H1 (cell line): ENCODE results near the gene R3HDM4. TPM values are rescaled to one million over a fixed set of nuclear protein-coding genes. Genes with fewer than 3 reads are reported as not detected.

Source experiments
- ASH2L ChIP-seq: fragments of 200-600, 300-600 bp; sonication (generic); IDR thresholded peaks from one replicate; pipeline ENCODE4 v1.7.1; 2017; ENCODE audit warnings: low read length
- CEBPB ChIP-seq: IDR thresholded peaks from 2 replicates; pipeline ENCODE4 v1.6.1; 2012; ENCODE audit warnings: low read depth, low read length
- CREB1 ChIP-seq: IDR thresholded peaks from 2 replicates; pipeline ENCODE4 v1.6.1; 2012; ENCODE audit warnings: inconsistent platforms
- CTBP2 ChIP-seq: IDR thresholded peaks from 2 replicates; pipeline ENCODE4 v1.7.0; 2011; ENCODE audit warnings: borderline replicate concordance, mild to moderate bottlenecking, moderate library complexity, mixed read lengths, low read length; ENCODE audit not compliant: insufficient read depth, insufficient read length
- JUND ChIP-seq: IDR thresholded peaks from 2 replicates; pipeline ENCODE4 v1.6.1; 2011; ENCODE audit warnings: mild to moderate bottlenecking, improper control_type of control experiment, low read length
- KDM1A ChIP-seq: fragments of 200-600, 300-600 bp; sonication (generic); IDR thresholded peaks from 2 replicates; pipeline ENCODE4 v1.7.1; 2016; ENCODE audit warnings: mild to moderate bottlenecking, low read length, borderline replicate concordance
- NRF1 ChIP-seq: IDR thresholded peaks from 2 replicates; pipeline ENCODE4 v1.6.1; 2011; ENCODE audit warnings: mild to moderate bottlenecking, low read depth, low read length, improper control_type of control experiment
- POLR2AphosphoS5 ChIP-seq: IDR thresholded peaks from 2 replicates; pipeline ENCODE4 v1.6.1; 2011; ENCODE audit warnings: low read depth, low read length
- SRF ChIP-seq: IDR thresholded peaks from 2 replicates; pipeline ENCODE4 v1.6.1; 2011; ENCODE audit warnings: mild to moderate bottlenecking, low read depth, low read length, moderate library complexity
- polyA plus RNA-seq, 7 experiments: library from polyadenylated mRNA; depleted of rRNA in 3 of 7; stranded (reverse) in 5 of 7; unstranded in 2 of 7; fragments of >200 nt in 5 of 7; fragments of 200-250 nt in 2 of 7; gene quantifications; 1 replicate in 5 of 7; 2 replicates in 1 of 7; 4 replicates in 1 of 7; pipeline versions ENCODE4 v1.2.1 to v1.2.3, GENCODE V29; 2011 to 2013; ENCODE audit warnings: missing spikeins in 2 of 7, mixed read lengths in 2 of 7
- total RNA-seq: library from RNA; stranded (reverse); fragmentation: NEBNext Ultra II Directional; extraction: Animal tissue kit (Norgen Biotek cat#: 25700); gene quantifications from 2 replicates; pipeline ENCODE4 v1.2.1, GENCODE V29; 2021
- TF ChIP-seq, protein P1 (sequence below): fragments of 300-600 bp; sonication (generic); IDR thresholded peaks from 2 replicates; pipeline ENCODE4 v1.7.1; 2012; ENCODE audit warnings: low read length, moderate library complexity, mild to moderate bottlenecking, inconsistent platforms; ENCODE audit not compliant: insufficient replicate concordance
- TF ChIP-seq, protein P2 (sequence below): IDR thresholded peaks from 2 replicates; pipeline ENCODE4 v1.6.1; 2011; ENCODE audit warnings: low read length, improper control_type of control experiment

R3HDM4 gene
- total and polyA plus RNA-seq, 2 of the 8 experiments (the other 6 are each of a cell fraction or from before 2014, with no cell fraction given), result 76.8 to 102 TPM

DNA sequence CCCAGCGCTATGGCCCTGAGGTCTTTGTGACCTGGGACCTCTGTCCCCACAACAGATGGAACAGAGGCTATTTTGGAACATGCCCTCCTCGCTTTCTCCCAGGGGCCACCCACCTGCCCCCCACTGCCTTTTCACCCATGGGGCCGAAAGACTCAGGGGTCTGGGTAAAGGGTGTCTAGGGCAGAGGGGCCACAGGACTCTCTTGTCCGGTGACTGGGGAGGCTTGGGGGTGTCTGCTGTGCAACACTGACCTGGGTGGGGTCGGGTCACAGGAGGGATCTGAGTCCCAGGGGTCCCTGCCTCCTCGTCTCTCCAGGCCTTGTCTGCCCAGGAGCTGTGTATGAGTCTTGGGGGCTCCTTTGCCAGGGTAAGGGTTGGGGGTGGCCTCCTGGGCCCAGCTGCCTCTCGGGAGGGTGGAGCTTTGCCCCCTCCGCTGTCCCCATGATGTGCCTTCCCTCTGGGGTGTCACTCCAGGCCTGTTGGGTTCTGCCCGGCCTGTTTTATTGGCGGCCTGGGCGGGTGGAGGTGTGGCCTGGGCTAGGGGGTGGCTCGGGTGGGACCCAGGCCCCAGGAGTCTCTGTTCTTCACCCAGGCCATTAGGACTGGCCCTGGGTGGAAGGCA lies 14.9 kb upstream of the R3HDM4 start (continued):
- TF ChIP-seq, protein P1, sequence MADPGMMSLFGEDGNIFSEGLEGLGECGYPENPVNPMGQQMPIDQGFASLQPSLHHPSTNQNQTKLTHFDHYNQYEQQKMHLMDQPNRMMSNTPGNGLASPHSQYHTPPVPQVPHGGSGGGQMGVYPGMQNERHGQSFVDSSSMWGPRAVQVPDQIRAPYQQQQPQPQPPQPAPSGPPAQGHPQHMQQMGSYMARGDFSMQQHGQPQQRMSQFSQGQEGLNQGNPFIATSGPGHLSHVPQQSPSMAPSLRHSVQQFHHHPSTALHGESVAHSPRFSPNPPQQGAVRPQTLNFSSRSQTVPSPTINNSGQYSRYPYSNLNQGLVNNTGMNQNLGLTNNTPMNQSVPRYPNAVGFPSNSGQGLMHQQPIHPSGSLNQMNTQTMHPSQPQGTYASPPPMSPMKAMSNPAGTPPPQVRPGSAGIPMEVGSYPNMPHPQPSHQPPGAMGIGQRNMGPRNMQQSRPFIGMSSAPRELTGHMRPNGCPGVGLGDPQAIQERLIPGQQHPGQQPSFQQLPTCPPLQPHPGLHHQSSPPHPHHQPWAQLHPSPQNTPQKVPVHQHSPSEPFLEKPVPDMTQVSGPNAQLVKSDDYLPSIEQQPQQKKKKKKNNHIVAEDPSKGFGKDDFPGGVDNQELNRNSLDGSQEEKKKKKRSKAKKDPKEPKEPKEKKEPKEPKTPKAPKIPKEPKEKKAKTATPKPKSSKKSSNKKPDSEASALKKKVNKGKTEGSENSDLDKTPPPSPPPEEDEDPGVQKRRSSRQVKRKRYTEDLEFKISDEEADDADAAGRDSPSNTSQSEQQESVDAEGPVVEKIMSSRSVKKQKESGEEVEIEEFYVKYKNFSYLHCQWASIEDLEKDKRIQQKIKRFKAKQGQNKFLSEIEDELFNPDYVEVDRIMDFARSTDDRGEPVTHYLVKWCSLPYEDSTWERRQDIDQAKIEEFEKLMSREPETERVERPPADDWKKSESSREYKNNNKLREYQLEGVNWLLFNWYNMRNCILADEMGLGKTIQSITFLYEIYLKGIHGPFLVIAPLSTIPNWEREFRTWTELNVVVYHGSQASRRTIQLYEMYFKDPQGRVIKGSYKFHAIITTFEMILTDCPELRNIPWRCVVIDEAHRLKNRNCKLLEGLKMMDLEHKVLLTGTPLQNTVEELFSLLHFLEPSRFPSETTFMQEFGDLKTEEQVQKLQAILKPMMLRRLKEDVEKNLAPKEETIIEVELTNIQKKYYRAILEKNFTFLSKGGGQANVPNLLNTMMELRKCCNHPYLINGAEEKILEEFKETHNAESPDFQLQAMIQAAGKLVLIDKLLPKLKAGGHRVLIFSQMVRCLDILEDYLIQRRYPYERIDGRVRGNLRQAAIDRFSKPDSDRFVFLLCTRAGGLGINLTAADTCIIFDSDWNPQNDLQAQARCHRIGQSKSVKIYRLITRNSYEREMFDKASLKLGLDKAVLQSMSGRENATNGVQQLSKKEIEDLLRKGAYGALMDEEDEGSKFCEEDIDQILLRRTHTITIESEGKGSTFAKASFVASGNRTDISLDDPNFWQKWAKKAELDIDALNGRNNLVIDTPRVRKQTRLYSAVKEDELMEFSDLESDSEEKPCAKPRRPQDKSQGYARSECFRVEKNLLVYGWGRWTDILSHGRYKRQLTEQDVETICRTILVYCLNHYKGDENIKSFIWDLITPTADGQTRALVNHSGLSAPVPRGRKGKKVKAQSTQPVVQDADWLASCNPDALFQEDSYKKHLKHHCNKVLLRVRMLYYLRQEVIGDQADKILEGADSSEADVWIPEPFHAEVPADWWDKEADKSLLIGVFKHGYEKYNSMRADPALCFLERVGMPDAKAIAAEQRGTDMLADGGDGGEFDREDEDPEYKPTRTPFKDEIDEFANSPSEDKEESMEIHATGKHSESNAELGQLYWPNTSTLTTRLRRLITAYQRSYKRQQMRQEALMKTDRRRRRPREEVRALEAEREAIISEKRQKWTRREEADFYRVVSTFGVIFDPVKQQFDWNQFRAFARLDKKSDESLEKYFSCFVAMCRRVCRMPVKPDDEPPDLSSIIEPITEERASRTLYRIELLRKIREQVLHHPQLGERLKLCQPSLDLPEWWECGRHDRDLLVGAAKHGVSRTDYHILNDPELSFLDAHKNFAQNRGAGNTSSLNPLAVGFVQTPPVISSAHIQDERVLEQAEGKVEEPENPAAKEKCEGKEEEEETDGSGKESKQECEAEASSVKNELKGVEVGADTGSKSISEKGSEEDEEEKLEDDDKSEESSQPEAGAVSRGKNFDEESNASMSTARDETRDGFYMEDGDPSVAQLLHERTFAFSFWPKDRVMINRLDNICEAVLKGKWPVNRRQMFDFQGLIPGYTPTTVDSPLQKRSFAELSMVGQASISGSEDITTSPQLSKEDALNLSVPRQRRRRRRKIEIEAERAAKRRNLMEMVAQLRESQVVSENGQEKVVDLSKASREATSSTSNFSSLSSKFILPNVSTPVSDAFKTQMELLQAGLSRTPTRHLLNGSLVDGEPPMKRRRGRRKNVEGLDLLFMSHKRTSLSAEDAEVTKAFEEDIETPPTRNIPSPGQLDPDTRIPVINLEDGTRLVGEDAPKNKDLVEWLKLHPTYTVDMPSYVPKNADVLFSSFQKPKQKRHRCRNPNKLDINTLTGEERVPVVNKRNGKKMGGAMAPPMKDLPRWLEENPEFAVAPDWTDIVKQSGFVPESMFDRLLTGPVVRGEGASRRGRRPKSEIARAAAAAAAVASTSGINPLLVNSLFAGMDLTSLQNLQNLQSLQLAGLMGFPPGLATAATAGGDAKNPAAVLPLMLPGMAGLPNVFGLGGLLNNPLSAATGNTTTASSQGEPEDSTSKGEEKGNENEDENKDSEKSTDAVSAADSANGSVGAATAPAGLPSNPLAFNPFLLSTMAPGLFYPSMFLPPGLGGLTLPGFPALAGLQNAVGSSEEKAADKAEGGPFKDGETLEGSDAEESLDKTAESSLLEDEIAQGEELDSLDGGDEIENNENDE, result no peak
- TF ChIP-seq NRF1 (no peak), KDM1A (no peak), CTBP2 (no peak), SRF (no peak), CEBPB (no peak), ASH2L (no peak), POLR2AphosphoS5 (no peak), JUND (no peak), CREB1 (no peak)
- TF ChIP-seq, protein P2, sequence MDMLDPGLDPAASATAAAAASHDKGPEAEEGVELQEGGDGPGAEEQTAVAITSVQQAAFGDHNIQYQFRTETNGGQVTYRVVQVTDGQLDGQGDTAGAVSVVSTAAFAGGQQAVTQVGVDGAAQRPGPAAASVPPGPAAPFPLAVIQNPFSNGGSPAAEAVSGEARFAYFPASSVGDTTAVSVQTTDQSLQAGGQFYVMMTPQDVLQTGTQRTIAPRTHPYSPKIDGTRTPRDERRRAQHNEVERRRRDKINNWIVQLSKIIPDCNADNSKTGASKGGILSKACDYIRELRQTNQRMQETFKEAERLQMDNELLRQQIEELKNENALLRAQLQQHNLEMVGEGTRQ, result no peak
